Right cardiac atrium (tissue), 5 donors: Measurements from ENCODE around the gene PIGBOS1. TPM values are rescaled to one million over a fixed set of nuclear protein-coding genes. Genes with fewer than 3 reads are reported as not detected.
A peak's percentile ranks its signal among the peaks of the same experiment; 100 is the strongest.
"Not testable (repeated sequence)": the region's sequence is repeated elsewhere in the genome, so short reads cannot be mapped to it uniquely, and the experiment has no call there.

Experiments used
- ATAC-seq, 2 donors: fragments of 200-7000 bp; cut with Tn5 transposase; one replicate each; pipeline versions ENCODE4 v1.8.0 to v1.9.1; 2020; ENCODE audit warnings: moderate library complexity in 2 of 2, mild to moderate bottlenecking in 1 of 2
- DNase-seq, 3 donors: peaks; one replicate each; pipeline ENCODE4 v3.0.0-alpha.2; 2020
- H3K27ac ChIP-seq: one replicate; pipeline ENCODE4 v1.5.1; 2013; ENCODE audit warnings: mild to moderate bottlenecking, low read length, control low read depth, moderate library complexity
- H3K27me3 ChIP-seq: one replicate; pipeline ENCODE4 v1.6.1; 2013; ENCODE audit not compliant: control insufficient read depth, insufficient read depth
- H3K4me1 ChIP-seq: one replicate; pipeline ENCODE4 v1.6.1; 2013; ENCODE audit warnings: low read length; ENCODE audit not compliant: control insufficient read depth, insufficient read depth
- H3K4me3 ChIP-seq: one replicate; pipeline ENCODE4 v1.5.1; 2013; ENCODE audit warnings: low read length, control low read depth
- H3K9me3 ChIP-seq: one replicate; pipeline ENCODE4 v1.6.1; 2013; ENCODE audit warnings: low read length; ENCODE audit not compliant: control insufficient read depth
- WGBS: extraction: QIAGEN DNeasy Blood & Tissue Kit; methylation state at CpG from one replicate; pipeline ENCODE4 v1.1.7; 2013; 5-methylcytosine and 5-hydroxymethylcytosine counted together
- intact Hi-C, 4 donors: fragments of 100-400 bp; cut with DNase I; formaldehyde crosslinking; loops; one replicate each; pipeline versions ENCODE4 v1.11.0 to v1.14.0; 2022 to 2023
- polyA plus RNA-seq: library from polyadenylated mRNA; stranded (reverse); fragments of 200-250 nt; gene quantifications from one replicate; pipeline ENCODE4 v1.2.3, GENCODE V29; 2013
- total RNA-seq, 4 donors: library from RNA; stranded (reverse); fragmentation: NEBNext Ultra II Directional; extraction: Animal tissue kit (Norgen Biotek cat#: 25700); gene quantifications; one replicate each; pipeline ENCODE4 v1.2.1, GENCODE V29; 2021
- donor health status: healthy with polysubstance abuse.
- donor health status: DM: no; HTN: yes; CAD: no.
- donor health status: DM: no; HTN: no; CAD: no.
- donor health status: DM: no; HTN: yes; CAD: no; lungs with severe emphysema.
- donor health status: DM: yes; HTN: yes; CAD: no.

PIGBOS1 gene
- total and polyA plus RNA-seq, 5 donors, result 8.0 to 21.5 (median 9.4) TPM

- H3K27me3 ChIP-seq, result no peaks in the 10 kb centered on the region
- DNase-seq (no peak), ATAC-seq (peak; percentile 46 to 63)
- 62% methylated on average over 2 of the region's 2 CpGs for WGBS
- H3K9me3 ChIP-seq, result no peaks in the 10 kb centered on the region
- intact Hi-C loops, result no loop called here
- no peak overlapping the region for H3K4me3 ChIP-seq
- H3K27ac ChIP-seq, result peak overlapping the region; percentile 30
- H3K4me1 ChIP-seq, result peaks cover 3% of the 10 kb centered on the region
These were observed 25.3 kb upstream of the PIGBOS1 start for GRCh38 chr15:55344206-55344605.

- Histone ChIP-seq H3K27ac (no peak overlapping the region), H3K4me3 (no peak overlapping the region)
- intact Hi-C loops, result no loop called here
These were observed 24.2 kb upstream of the PIGBOS1 start for GRCh38 chr15:55343168-55343567.

GRCh38 chr15:55337160-55337559 lies 18.2 kb upstream of the PIGBOS1 start:
- no peaks in the 10 kb centered on the region for H3K4me1 ChIP-seq
- H3K4me3 ChIP-seq, result no peak overlapping the region
- no peak for DNase-seq
- intact Hi-C loops, result no loop called here
- H3K9me3 ChIP-seq, result no peaks in the 10 kb centered on the region
- no peak for ATAC-seq
- H3K27me3 ChIP-seq, result no peaks in the 10 kb centered on the region
- 100% methylated on average over 1 of the region's 1 CpG for WGBS
- no peak overlapping the region for H3K27ac ChIP-seq

More at GRCh38 chr15:55343168-55343567, 24.2 kb upstream of the PIGBOS1 start:
- no peak for ATAC-seq
- Histone ChIP-seq H3K27me3 (no peaks in the 10 kb centered on the region), H3K4me1 (peaks cover 3% of the 10 kb centered on the region), H3K9me3 (no peaks in the 10 kb centered on the region)
- DNase-seq, result no peak
- WGBS, result 75% methylated on average over 2 of the region's 2 CpGs

GRCh38 chr15:55334997-55335396 lies 16.1 kb upstream of the PIGBOS1 start:
- intact Hi-C loops, result no loop called here
- Histone ChIP-seq H3K27ac (no peak overlapping the region), H3K4me3 (no peak overlapping the region), H3K9me3 (no peaks in the 10 kb centered on the region), H3K4me1 (no peaks in the 10 kb centered on the region), H3K27me3 (no peaks in the 10 kb centered on the region)
- WGBS, result 97% methylated on average over 1 of the region's 1 CpG
- ATAC-seq (no peak), DNase-seq (no peak)

GRCh38 chr15:55334371-55334770 lies 15.4 kb upstream of the PIGBOS1 start:
- no peak overlapping the region for H3K4me3 ChIP-seq
- 99% methylated on average over 5 of the region's 5 CpGs for WGBS
- H3K9me3 ChIP-seq, result no peaks in the 10 kb centered on the region
- ATAC-seq (no peak), DNase-seq (no peak)
- H3K27me3 ChIP-seq, result no peaks in the 10 kb centered on the region
- H3K4me1 ChIP-seq, result no peaks in the 10 kb centered on the region
- intact Hi-C loops, result no loop called here
- H3K27ac ChIP-seq, result no peak overlapping the region

GRCh38 chr15:55327387-55327786 lies 8.5 kb upstream of the PIGBOS1 start:
- H3K27ac ChIP-seq, result no peak overlapping the region
- whole genome bisulfite sequencing, result 76% methylated on average over 1 of the region's 1 CpG
- no peaks in the 10 kb centered on the region for H3K27me3 ChIP-seq
- DNase-seq (no peak), ATAC-seq (no peak)
- no peaks in the 10 kb centered on the region for H3K4me1 ChIP-seq
- no peak overlapping the region for H3K4me3 ChIP-seq
- no peaks in the 10 kb centered on the region for H3K9me3 ChIP-seq
- intact Hi-C loops, result no loop called here

- H3K9me3 ChIP-seq, result no peaks in the 10 kb centered on the region
- ATAC-seq (no peak), DNase-seq (no peak)
- no peaks in the 10 kb centered on the region for H3K27me3 ChIP-seq
- no peak overlapping the region for H3K27ac ChIP-seq
- WGBS, result 79% methylated on average over 5 of the region's 5 CpGs
- H3K4me1 ChIP-seq, result no peaks in the 10 kb centered on the region
- intact Hi-C loops, result no loop called here
- no peak overlapping the region for H3K4me3 ChIP-seq
These were observed 3.5 kb upstream of the PIGBOS1 start for GRCh38 chr15:55322467-55322866.

GRCh38 chr15:55320963-55321362 lies 2.0 kb upstream of the PIGBOS1 start:
- intact Hi-C loops, result no loop called here
- Histone ChIP-seq H3K27ac (no peak overlapping the region), H3K27me3 (no peaks in the 10 kb centered on the region), H3K9me3 (no peaks in the 10 kb centered on the region), H3K4me1 (peaks cover under 1% of the 10 kb centered on the region), H3K4me3 (no peak overlapping the region)
- no peak for ATAC-seq
- 91% methylated on average over 1 of the region's 1 CpG for WGBS
- DNase-seq, result no peak

GRCh38 chr15:55320238-55320550 lies 1.3 kb upstream of the PIGBOS1 start:
- intact Hi-C loops, result no loop called here
- Histone ChIP-seq H3K4me3 (no peak overlapping the region), H3K27ac (no peak overlapping the region), H3K27me3 (no peaks in the 10 kb centered on the region), H3K9me3 (no peaks in the 10 kb centered on the region), H3K4me1 (peaks cover 1% of the 10 kb centered on the region)
- DNase-seq (no peak), ATAC-seq (no peak)
- 41% methylated on average over 2 of the region's 2 CpGs for WGBS

GRCh38 chr15:55319537-55320237 lies 764 bp upstream of the PIGBOS1 start:
- H3K4me3 ChIP-seq, result peak overlapping the region; percentile 84
- no peaks in the 10 kb centered on the region for H3K9me3 ChIP-seq
- 64% methylated on average over 4 of the region's 4 CpGs for WGBS
- peaks cover 1% of the 10 kb centered on the region for H3K4me1 ChIP-seq
- no peak overlapping the region for H3K27ac ChIP-seq
- DNase-seq (no peak), ATAC-seq (peak in 1 of 2 donors; percentile 43)
- intact Hi-C loops, result no loop called here
- H3K27me3 ChIP-seq, result no peaks in the 10 kb centered on the region

- H3K4me1 ChIP-seq, H3K27ac ChIP-seq, intact Hi-C loops, H3K9me3 ChIP-seq, H3K27me3 ChIP-seq, ATAC-seq, H3K4me3 ChIP-seq: not testable (repeated sequence)
- 93% methylated on average over 17 of the region's 32 CpGs for WGBS
- DNase-seq, result peak in 1 of 3 donors; percentile 60
These were observed 16.1 kb downstream of the PIGBOS1 start for GRCh38 chr15:55302801-55303200.

- intact Hi-C loops, result no loop called here
- no peak overlapping the region for H3K27ac ChIP-seq
These were observed 21.6 kb downstream of the PIGBOS1 start for GRCh38 chr15:55297315-55297714.

More at GRCh38 chr15:55297315-55297714, 21.6 kb downstream of the PIGBOS1 start:
- Histone ChIP-seq H3K4me3 (no peak overlapping the region), H3K4me1 (no peaks in the 10 kb centered on the region), H3K27me3 (no peaks in the 10 kb centered on the region), H3K9me3 (no peaks in the 10 kb centered on the region)
- DNase-seq (no peak), ATAC-seq (no peak)
